T-helper 17 cell (primary cell): ENCODE results near the gene GFM2. TPM values are rescaled to one million over a fixed set of nuclear protein-coding genes. Genes with fewer than 3 reads are reported as not detected.
"Not testable (repeated sequence)": the region's sequence is repeated elsewhere in the genome, so short reads cannot be mapped to it uniquely, and the experiment has no call there.

Source experiments
- ATAC-seq: fragments of 150-1000 bp; cut with Tn5 transposase; 2 replicates; pipeline ENCODE4 v1.10.0; 2021; ENCODE audit warnings: mild to moderate bottlenecking, moderate library complexity
- DNase-seq, 3 donors: peaks; one replicate each; pipeline versions ENCODE4 v3.0.0 to v3.0.0-alpha.2; 2020 to 2021
- H3K9me3 ChIP-seq: one replicate; pipeline ENCODE4 v1.7.0; 2013; ENCODE audit warnings: low read length, mild to moderate bottlenecking; ENCODE audit not compliant: control insufficient read depth, poor library complexity, severe bottlenecking
- H3K27ac Mint-ChIP-seq: one replicate; pipeline ENCODE4 v1.8.0; 2022; ENCODE audit warnings: mild to moderate bottlenecking, moderate library complexity, mixed read lengths
- H3K27me3 Mint-ChIP-seq: one replicate; pipeline ENCODE4 v1.8.0; 2022; ENCODE audit warnings: mixed read lengths
- H3K36me3 Mint-ChIP-seq: one replicate; pipeline ENCODE4 v1.8.0; 2022; ENCODE audit warnings: low read depth, mixed read lengths
- H3K4me1 Mint-ChIP-seq: one replicate; pipeline ENCODE4 v1.8.0; 2022; ENCODE audit warnings: mild to moderate bottlenecking, mixed read lengths
- H3K4me3 Mint-ChIP-seq: one replicate; pipeline ENCODE4 v1.8.0; 2022; ENCODE audit warnings: mild to moderate bottlenecking, moderate library complexity, mixed read lengths
- total RNA-seq, 4 donors: library from RNA in 2 of 4; stranded (reverse) in 2 of 4; gene quantifications; one replicate each; pipeline ENCODE4 v1.2.3 and lab custom pipeline; 2022 to 2026

The GFM2 gene
- total RNA-seq (10 to 100 TPM; 12.3 to 20.7 TPM), total RNA-seq (lab: John Stamatoyannopoulos, UW) (20.0 to 46.0 reads per million in 2 donors)

- no peaks in the 10 kb centered on the region for H3K27me3 Mint-ChIP-seq
- H3K9me3 ChIP-seq = no peaks in the 10 kb centered on the region
- ATAC-seq (peak; percentile 91), DNase-seq (peak; percentile 80 to 90 (median 86))
- peak within 1 kb of the TSS; percentile 97 for H3K27ac Mint-ChIP-seq
- H3K4me3 Mint-ChIP-seq = peak within 1 kb of the TSS; percentile 99
- H3K4me1 Mint-ChIP-seq = peaks cover 12% of the 10 kb centered on the region
- H3K36me3 Mint-ChIP-seq = no peaks in the 10 kb centered on the region
These were observed at the start of gene GFM2, which contains the start of gene NSA2 for GRCh38 chr5:74766849-74767578. Gene GFM2 (minus strand): TSS chr5:74767117. CDS start chr5:74763742, 3,375 bp downstream. Gene NSA2 (plus strand): TSS chr5:74767249. CDS start chr5:74767361, 112 bp downstream.

- Mint-ChIP-seq H3K4me3 (no peak overlapping the region), H3K27ac (no peak overlapping the region), H3K36me3 (peaks cover 2% of the 10 kb centered on the region), H3K27me3 (no peaks in the 10 kb centered on the region), H3K4me1 (peaks cover 5% of the 10 kb centered on the region)
- ATAC-seq = no peak
- no peak for DNase-seq
- no peaks in the 10 kb centered on the region for H3K9me3 ChIP-seq
These were observed 44.0 kb upstream of the GFM2 start for GRCh38 chr5:74810915-74811314.

- Mint-ChIP-seq H3K27ac (peak overlapping the region; percentile 74), H3K4me3 (no peak overlapping the region), H3K27me3 (no peaks in the 10 kb centered on the region), H3K36me3 (peaks cover 2% of the 10 kb centered on the region), H3K4me1 (peaks cover 5% of the 10 kb centered on the region)
- no peaks in the 10 kb centered on the region for H3K9me3 ChIP-seq
- no peak for ATAC-seq
- no peak for DNase-seq
These were observed 35.0 kb upstream of the GFM2 start for GRCh38 chr5:74801941-74802340.

DNA sequence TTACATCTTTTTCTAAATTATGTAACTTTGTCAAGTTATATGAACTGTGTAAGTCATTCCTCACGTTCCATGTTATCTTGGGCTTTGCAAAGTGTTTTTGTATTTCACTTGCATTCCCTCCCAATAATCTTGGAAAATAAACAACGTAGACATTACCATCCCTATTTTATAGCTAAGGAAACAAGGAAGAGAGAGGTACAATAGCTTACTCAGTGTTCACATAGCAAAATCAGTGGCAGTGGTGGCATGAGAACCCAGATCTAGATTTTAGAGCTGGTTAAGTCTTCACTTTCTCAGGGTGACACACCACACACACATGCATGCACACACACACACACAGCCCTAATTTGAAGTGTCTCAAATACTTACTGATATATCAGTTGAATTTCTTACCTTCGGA is 34.3 kb upstream of the GFM2 start:
- Mint-ChIP-seq H3K36me3 (peaks cover 4% of the 10 kb centered on the region), H3K4me3 (no peak overlapping the region), H3K4me1 (peaks cover 5% of the 10 kb centered on the region), H3K27me3 (no peaks in the 10 kb centered on the region), H3K27ac (no peak overlapping the region)
- H3K9me3 ChIP-seq = no peaks in the 10 kb centered on the region
- DNase-seq (no peak), ATAC-seq (no peak)

- H3K4me1 Mint-ChIP-seq = peaks cover 5% of the 10 kb centered on the region
- H3K4me3 Mint-ChIP-seq = no peak overlapping the region
- no peak for DNase-seq
- no peaks in the 10 kb centered on the region for H3K27me3 Mint-ChIP-seq
- no peak for ATAC-seq
- no peak overlapping the region for H3K27ac Mint-ChIP-seq
- H3K9me3 ChIP-seq = no peaks in the 10 kb centered on the region
- H3K36me3 Mint-ChIP-seq = peaks cover 4% of the 10 kb centered on the region
These were observed 32.3 kb upstream of the GFM2 start for GRCh38 chr5:74798977-74799911.

- ATAC-seq, H3K27ac Mint-ChIP-seq, H3K27me3 Mint-ChIP-seq, H3K4me1 Mint-ChIP-seq, DNase-seq, H3K9me3 ChIP-seq, H3K36me3 Mint-ChIP-seq, H3K4me3 Mint-ChIP-seq: not testable (repeated sequence)
These were observed 24.8 kb upstream of the GFM2 start for GRCh38 chr5:74791669-74792068.

GRCh38 chr5:74787424-74787823 is 20.5 kb upstream of the GFM2 start:
- Mint-ChIP-seq H3K4me3 (no peak overlapping the region), H3K27me3 (no peaks in the 10 kb centered on the region), H3K36me3 (peaks cover 2% of the 10 kb centered on the region), H3K4me1 (peaks cover 2% of the 10 kb centered on the region), H3K27ac (no peak overlapping the region)
- DNase-seq (no peak), ATAC-seq (no peak)
- no peaks in the 10 kb centered on the region for H3K9me3 ChIP-seq

- no peaks in the 10 kb centered on the region for H3K9me3 ChIP-seq
- Mint-ChIP-seq H3K4me3 (no peak overlapping the region), H3K4me1 (no peaks in the 10 kb centered on the region), H3K27ac (peak overlapping the region; percentile 43), H3K27me3 (no peaks in the 10 kb centered on the region), H3K36me3 (no peaks in the 10 kb centered on the region)
- no peak for DNase-seq
- no peak for ATAC-seq
These were observed 19.9 kb upstream of the GFM2 start for GRCh38 chr5:74786851-74787250.

DNA sequence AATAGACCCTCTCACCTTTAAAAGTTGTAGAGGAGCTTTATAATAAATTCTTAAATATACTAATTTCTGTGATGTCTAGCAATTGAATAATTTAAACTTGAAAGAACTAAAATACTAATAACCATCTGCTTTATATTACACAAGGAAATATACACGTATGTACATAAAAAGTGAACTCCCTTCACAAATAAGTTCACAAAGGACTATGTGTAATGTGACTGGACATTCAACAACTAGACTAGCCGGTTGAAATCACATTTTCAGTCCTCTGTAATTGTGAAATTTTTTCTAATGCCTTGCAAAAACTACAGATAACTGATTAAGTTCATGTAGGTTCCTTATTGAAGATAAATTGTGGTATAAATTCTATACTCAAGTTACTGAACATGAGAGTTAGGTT is 11.7 kb upstream of the GFM2 start:
- Mint-ChIP-seq H3K27ac (peak overlapping the region; percentile 11), H3K4me1 (no peaks in the 10 kb centered on the region), H3K36me3 (no peaks in the 10 kb centered on the region), H3K27me3 (no peaks in the 10 kb centered on the region), H3K4me3 (no peak overlapping the region)
- H3K9me3 ChIP-seq = no peaks in the 10 kb centered on the region
- DNase-seq = no peak
- no peak for ATAC-seq

GRCh38 chr5:74772359-74772758 is 5.4 kb upstream of the GFM2 start:
- no peak overlapping the region for H3K4me3 Mint-ChIP-seq
- no peaks in the 10 kb centered on the region for H3K9me3 ChIP-seq
- no peak overlapping the region for H3K27ac Mint-ChIP-seq
- H3K36me3 Mint-ChIP-seq = no peaks in the 10 kb centered on the region
- ATAC-seq = no peak
- H3K4me1 Mint-ChIP-seq = peaks cover 8% of the 10 kb centered on the region
- no peak for DNase-seq
- no peaks in the 10 kb centered on the region for H3K27me3 Mint-ChIP-seq

DNA sequence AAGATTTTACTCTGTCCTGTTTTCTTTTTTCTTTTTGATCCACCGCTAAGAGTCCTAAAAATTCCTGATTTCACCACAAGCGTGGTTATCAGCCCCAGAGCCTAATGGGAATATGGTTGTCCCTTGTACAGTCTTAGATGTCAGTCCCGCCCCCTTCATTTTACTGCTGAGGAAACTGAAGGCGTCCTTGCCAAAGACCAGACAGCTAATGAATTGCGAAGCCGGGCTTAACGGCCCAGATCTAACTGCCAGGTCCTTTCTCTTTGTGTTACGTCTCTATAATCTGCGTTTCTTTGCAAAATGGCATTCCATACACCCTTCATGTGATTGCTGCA is 629 bp upstream of the GFM2 start:
- ATAC-seq = peak; percentile 12
- Mint-ChIP-seq H3K27me3 (no peaks in the 10 kb centered on the region), H3K27ac (peak overlapping the region; percentile 97), H3K4me3 (peak overlapping the region; percentile 99), H3K4me1 (peaks cover 11% of the 10 kb centered on the region), H3K36me3 (no peaks in the 10 kb centered on the region)
- no peak for DNase-seq
- no peaks in the 10 kb centered on the region for H3K9me3 ChIP-seq

- peak; percentile 63 for ATAC-seq
- DNase-seq = no peak
- H3K4me3 Mint-ChIP-seq = peak overlapping the region; percentile 99
- H3K27me3 Mint-ChIP-seq = no peaks in the 10 kb centered on the region
- H3K9me3 ChIP-seq = no peaks in the 10 kb centered on the region
- no peaks in the 10 kb centered on the region for H3K36me3 Mint-ChIP-seq
- peak overlapping the region; percentile 97 for H3K27ac Mint-ChIP-seq
- H3K4me1 Mint-ChIP-seq = peaks cover 15% of the 10 kb centered on the region
These were observed 484 bp downstream of the GFM2 start for GRCh38 chr5:74766418-74766848.

- DNase-seq (no peak), ATAC-seq (no peak)
- no peaks in the 10 kb centered on the region for H3K9me3 ChIP-seq
- Mint-ChIP-seq H3K4me1 (peaks cover 15% of the 10 kb centered on the region), H3K27ac (peak overlapping the region; percentile 97), H3K36me3 (no peaks in the 10 kb centered on the region), H3K4me3 (peak overlapping the region; percentile 99), H3K27me3 (no peaks in the 10 kb centered on the region)
These were observed 988 bp downstream of the GFM2 start for GRCh38 chr5:74765929-74766328.
